HepG2 (cell line): Measurements from ENCODE around the gene NFASC. TPM values are rescaled to one million over a fixed set of nuclear protein-coding genes. Genes with fewer than 3 reads are reported as not detected.

Experiments
- ATAC-seq: fragments of 200-7000 bp; cut with Tn5 transposase; 3 replicates; pipeline ENCODE4 v1.9.1; 2020; ENCODE audit warnings: mild to moderate bottlenecking, moderate library complexity
- BruUV-seq: library from RNA; stranded (reverse); fragments of 400-500 nt; replicated peaks from 2 replicates; lab custom pipeline; 2021; lab: Mats Ljungman, UMichigan
- CTCF ChIA-PET: fragments of 300-600 bp; formaldehyde crosslinking; extraction: SDS; loops from one replicate; lab custom pipeline; 2021; ENCODE audit warnings: low total read pairs, inconsistent platforms, low intra/inter-chr PET ratio; lab: Yijun Ruan, JAX
- POLR2A ChIA-PET: fragments of 350-600 bp; sonication (Branson Sonifier 250); formaldehyde crosslinking; loops from one replicate; lab custom pipeline; 2020; ENCODE audit warnings: antibody characterized with exemption, inconsistent platforms; lab: Yijun Ruan, JAX
- DNase-seq: peaks from one replicate; pipeline ENCODE4 v3.0.0-alpha.2; 2015; ENCODE audit warnings: low spot score
- FAIRE-seq: peaks from 3 replicates; lab custom pipeline; 2011; peaks lifted over from hg19 to GRCh38; lab: Jason Lieb, UNC
- H2AFZ ChIP-seq: one replicate; pipeline ENCODE4 v1.6.1; 2011; ENCODE audit warnings: low read length, inconsistent platforms
- H3K27ac ChIP-seq: fragments of 300-600 bp; 3 replicates; pipeline ENCODE4 v1.8.0; 2011; ENCODE audit warnings: mixed run types, mild to moderate bottlenecking, mixed read lengths, low read length, inconsistent platforms; ENCODE audit not compliant: insufficient read depth; ENCODE audit errors: extremely low read length
- H3K27me3 ChIP-seq, 2 experiments: fragments of 200-600 bp in 1 of 2; 2 replicates in 1 of 2; 3 replicates in 1 of 2; pipeline versions ENCODE4 v1.6.0 to v1.8.0; 2011; ENCODE audit warnings: low read length in 2 of 2, mild to moderate bottlenecking in 2 of 2, moderate library complexity in 2 of 2, inconsistent platforms in 1 of 2; ENCODE audit not compliant: insufficient read depth in 2 of 2, control insufficient read depth in 1 of 2
- H3K36me3 ChIP-seq, 2 experiments: fragments of 200-600 bp in 1 of 2; replicated peaks in 1 of 2; 2 replicates in 1 of 2; 3 replicates in 1 of 2; pipeline versions ENCODE4 v1.5.1 to v1.8.0; 2011; ENCODE audit warnings: low read length in 2 of 2, inconsistent platforms in 1 of 2; ENCODE audit not compliant: insufficient read depth in 2 of 2, control insufficient read depth in 1 of 2
- H3K4me1 ChIP-seq: 2 replicates; pipeline ENCODE4 v1.5.1; 2012; ENCODE audit warnings: low read length, inconsistent platforms; ENCODE audit not compliant: insufficient read depth
- H3K4me2 ChIP-seq: 2 replicates; pipeline ENCODE4 v1.6.0; 2011; ENCODE audit warnings: low read depth, low read length, inconsistent platforms
- H3K4me3 ChIP-seq, 3 experiments: fragments of 200-600 bp in 1 of 3; sonication (generic), shearing (Covaris generic) in 1 of 3; replicated peaks in 1 of 3; 2 replicates each; pipeline ENCODE4 v1.5.1; 2011 to 2016; ENCODE audit warnings: low read length in 3 of 3, inconsistent platforms in 2 of 3, low read depth in 2 of 3, mild to moderate bottlenecking in 2 of 3, control low read depth in 1 of 3, mixed read lengths in 1 of 3; ENCODE audit not compliant: insufficient read depth in 1 of 3
- H3K79me2 ChIP-seq: one replicate; pipeline ENCODE4 v1.6.1; 2011; ENCODE audit warnings: low read length, inconsistent platforms; ENCODE audit not compliant: insufficient read depth
- H3K9ac ChIP-seq: 2 replicates; pipeline ENCODE4 v1.6.0; 2011; ENCODE audit warnings: mild to moderate bottlenecking, low read depth, low read length, inconsistent platforms; ENCODE audit not compliant: insufficient read depth
- H3K9me3 ChIP-seq: 2 replicates; pipeline ENCODE4 v1.5.1; 2012; ENCODE audit warnings: mild to moderate bottlenecking, low read length
- H4K20me1 ChIP-seq: 2 replicates; pipeline ENCODE4 v1.6.0; 2011; ENCODE audit warnings: inconsistent platforms, mild to moderate bottlenecking, low read length, moderate library complexity; ENCODE audit not compliant: insufficient read depth
- AGO2 ChIP-seq: fragments of 200-400 bp; formaldehyde crosslinking; optimal IDR thresholded peaks from 2 replicates; pipeline ENCODE3; 2017; ENCODE audit warnings: mild to moderate bottlenecking, low read depth, low read length, moderate library complexity
- IRF2 ChIP-seq: IDR thresholded peaks from 2 replicates; pipeline ENCODE4 v1.6.1; 2018; ENCODE audit warnings: missing genetic modification reagents, missing compliant biosample characterization
- SYNCRIP ChIP-seq: fragments of 200-400 bp; formaldehyde crosslinking; IDR thresholded peaks from 2 replicates; pipeline ENCODE4 v1.6.1; 2018; ENCODE audit warnings: mild to moderate bottlenecking, low read depth, low read length; ENCODE audit not compliant: insufficient read depth
- ZIK1 ChIP-seq: sonication (generic); formaldehyde crosslinking; IDR thresholded peaks from 2 replicates; pipeline ENCODE4 v1.5.0; 2020; ENCODE audit warnings: mild to moderate bottlenecking, low read depth, missing genetic modification reagents, borderline replicate concordance
- ZNF34 ChIP-seq: sonication (generic); formaldehyde crosslinking; IDR thresholded peaks from 2 replicates; pipeline ENCODE4 v1.4.0; 2020; ENCODE audit warnings: mild to moderate bottlenecking, missing genetic modification reagents, borderline replicate concordance
- WGBS: methylation state at CpG from one replicate; pipeline ENCODE4 v1.1.6; 2017; ENCODE audit warnings: low lambda C conversion rate; 5-methylcytosine and 5-hydroxymethylcytosine counted together
- in situ Hi-C: cut with HindIII; loops from 2 replicates; pipeline ENCODE4 v1.10.0; 2017; ENCODE audit warnings: low pct_unique_long_range_greater_than_20kb; ENCODE audit not compliant: extremely low pct_ligation_motif_present
- intact Hi-C: fragments of 100-400 bp; cut with micrococcal nuclease; formaldehyde crosslinking; loops from one replicate; pipeline ENCODE4 v1.10.0; 2022; ENCODE audit not compliant: unreplicated experiment
- polyA plus RNA-seq, 8 experiments: library from polyadenylated mRNA; depleted of rRNA in 3 of 8; stranded (reverse) in 7 of 8; unstranded in 1 of 8; fragments of >200 nt; fragmentation: Illumina TruSeq in 4 of 8; extraction: Trizol in 4 of 8; gene quantifications; 2 replicates each; pipeline versions ENCODE4 v1.2.1 to v1.2.3, GENCODE V29; 2011 to 2016; ENCODE audit warnings: low read depth in 4 of 8, missing spikeins in 1 of 8, mixed read lengths in 1 of 8; ENCODE audit not compliant: insufficient read depth in 1 of 8
- total RNA-seq, 5 experiments: library from RNA; depleted of rRNA; stranded (reverse); fragments of >200 nt; fragmentation: Illumina TruSeq; extraction: Trizol; gene quantifications; 2 replicates each; pipeline ENCODE4 v1.2.3, GENCODE V29; 2016; ENCODE audit warnings: low read depth in 1 of 5
- TF ChIP-seq, protein P1 (sequence below): sonication (generic); formaldehyde crosslinking; IDR thresholded peaks from 2 replicates; pipeline ENCODE4 v1.4.0; 2020; ENCODE audit warnings: mild to moderate bottlenecking, missing genetic modification reagents

The NFASC gene
- total and polyA plus RNA-seq, 2 of the 13 experiments (the other 11 are each of a cell fraction or from before 2014, with no cell fraction given): not detected

DNA sequence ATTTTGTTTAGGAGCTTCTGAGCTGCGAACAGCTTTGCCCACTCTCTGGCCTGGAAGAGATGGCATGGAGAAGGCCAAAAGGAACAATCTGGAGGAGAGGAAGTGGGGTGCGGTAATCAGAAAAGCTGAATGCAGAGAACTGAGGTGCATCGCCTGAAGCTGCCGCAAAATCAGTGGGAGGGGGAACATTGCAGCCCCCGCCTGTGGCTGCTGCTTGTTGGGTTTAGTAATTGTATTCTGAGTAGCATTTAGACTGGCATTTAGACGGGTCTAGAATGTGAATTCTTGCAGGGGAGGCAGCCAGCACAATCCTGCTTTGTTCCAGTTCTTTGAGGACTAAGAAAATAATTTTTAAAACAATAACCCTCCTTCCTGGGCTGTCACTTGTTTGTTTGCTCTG is 25.4 kb downstream of the NFASC start:
- no peaks in the 10 kb centered on the region for H3K9me3 ChIP-seq
- H3K36me3 ChIP-seq: no peaks in the 10 kb centered on the region
- TF ChIP-seq ZIK1 (CRISPR knock-in tag) (no peak), ZNF34 (CRISPR knock-in tag) (no peak), SYNCRIP (no peak), IRF2 (no peak), AGO2 (no peak)
- TF ChIP-seq, protein P1, sequence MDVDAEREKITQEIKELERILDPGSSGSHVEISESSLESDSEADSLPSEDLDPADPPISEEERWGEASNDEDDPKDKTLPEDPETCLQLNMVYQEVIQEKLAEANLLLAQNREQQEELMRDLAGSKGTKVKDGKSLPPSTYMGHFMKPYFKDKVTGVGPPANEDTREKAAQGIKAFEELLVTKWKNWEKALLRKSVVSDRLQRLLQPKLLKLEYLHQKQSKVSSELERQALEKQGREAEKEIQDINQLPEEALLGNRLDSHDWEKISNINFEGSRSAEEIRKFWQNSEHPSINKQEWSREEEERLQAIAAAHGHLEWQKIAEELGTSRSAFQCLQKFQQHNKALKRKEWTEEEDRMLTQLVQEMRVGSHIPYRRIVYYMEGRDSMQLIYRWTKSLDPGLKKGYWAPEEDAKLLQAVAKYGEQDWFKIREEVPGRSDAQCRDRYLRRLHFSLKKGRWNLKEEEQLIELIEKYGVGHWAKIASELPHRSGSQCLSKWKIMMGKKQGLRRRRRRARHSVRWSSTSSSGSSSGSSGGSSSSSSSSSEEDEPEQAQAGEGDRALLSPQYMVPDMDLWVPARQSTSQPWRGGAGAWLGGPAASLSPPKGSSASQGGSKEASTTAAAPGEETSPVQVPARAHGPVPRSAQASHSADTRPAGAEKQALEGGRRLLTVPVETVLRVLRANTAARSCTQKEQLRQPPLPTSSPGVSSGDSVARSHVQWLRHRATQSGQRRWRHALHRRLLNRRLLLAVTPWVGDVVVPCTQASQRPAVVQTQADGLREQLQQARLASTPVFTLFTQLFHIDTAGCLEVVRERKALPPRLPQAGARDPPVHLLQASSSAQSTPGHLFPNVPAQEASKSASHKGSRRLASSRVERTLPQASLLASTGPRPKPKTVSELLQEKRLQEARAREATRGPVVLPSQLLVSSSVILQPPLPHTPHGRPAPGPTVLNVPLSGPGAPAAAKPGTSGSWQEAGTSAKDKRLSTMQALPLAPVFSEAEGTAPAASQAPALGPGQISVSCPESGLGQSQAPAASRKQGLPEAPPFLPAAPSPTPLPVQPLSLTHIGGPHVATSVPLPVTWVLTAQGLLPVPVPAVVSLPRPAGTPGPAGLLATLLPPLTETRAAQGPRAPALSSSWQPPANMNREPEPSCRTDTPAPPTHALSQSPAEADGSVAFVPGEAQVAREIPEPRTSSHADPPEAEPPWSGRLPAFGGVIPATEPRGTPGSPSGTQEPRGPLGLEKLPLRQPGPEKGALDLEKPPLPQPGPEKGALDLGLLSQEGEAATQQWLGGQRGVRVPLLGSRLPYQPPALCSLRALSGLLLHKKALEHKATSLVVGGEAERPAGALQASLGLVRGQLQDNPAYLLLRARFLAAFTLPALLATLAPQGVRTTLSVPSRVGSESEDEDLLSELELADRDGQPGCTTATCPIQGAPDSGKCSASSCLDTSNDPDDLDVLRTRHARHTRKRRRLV (CRISPR knock-in tag): no peak
- H4K20me1 ChIP-seq: no peaks in the 10 kb centered on the region
- peaks cover 0 to 15% of the 10 kb centered on the region in 2 experiments; a peak in 1 of 5 replicates for H3K27me3 ChIP-seq
- intact Hi-C loops: no loop called here
- no peak overlapping the region for H3K27ac ChIP-seq
- FAIRE-seq (no peak), DNase-seq (no peak), ATAC-seq (no peak)
- H3K9ac ChIP-seq: no peak overlapping the region
- no peak overlapping the region for H3K4me2 ChIP-seq
- no TSS peak for BruUV-seq
- no peak overlapping the region for H3K4me3 ChIP-seq
- in situ Hi-C loops: no loop called here
- no peak overlapping the region for H2AFZ ChIP-seq
- 16% methylated on average over 6 of the region's 6 CpGs for WGBS
- ChIA-PET CTCF (no interaction called here), POLR2A (no interaction called here)
- H3K4me1 ChIP-seq: no peaks in the 10 kb centered on the region
- no peaks in the 10 kb centered on the region for H3K79me2 ChIP-seq
